HepG2 (cell line): ENCODE results near the gene AKR1A1. TPM values are rescaled to one million over a fixed set of nuclear protein-coding genes. Genes with fewer than 3 reads are reported as not detected.

Experiments
- ATAC-seq: fragments of 200-7000 bp; cut with Tn5 transposase; 3 replicates; pipeline ENCODE4 v1.9.1; 2020; ENCODE audit warnings: mild to moderate bottlenecking, moderate library complexity
- BruUV-seq: library from RNA; stranded (reverse); fragments of 400-500 nt; replicated peaks from 2 replicates; lab custom pipeline; 2021; lab: Mats Ljungman, UMichigan
- CTCF ChIA-PET: fragments of 300-600 bp; formaldehyde crosslinking; extraction: SDS; loops from one replicate; lab custom pipeline; 2021; ENCODE audit warnings: low total read pairs, inconsistent platforms, low intra/inter-chr PET ratio; lab: Yijun Ruan, JAX
- POLR2A ChIA-PET: fragments of 350-600 bp; sonication (Branson Sonifier 250); formaldehyde crosslinking; loops from one replicate; lab custom pipeline; 2020; ENCODE audit warnings: antibody characterized with exemption, inconsistent platforms; lab: Yijun Ruan, JAX
- DNase-seq: peaks from one replicate; pipeline ENCODE4 v3.0.0-alpha.2; 2015; ENCODE audit warnings: low spot score
- FAIRE-seq: peaks from 3 replicates; lab custom pipeline; 2011; peaks lifted over from hg19 to GRCh38; lab: Jason Lieb, UNC
- H2AFZ ChIP-seq: one replicate; pipeline ENCODE4 v1.6.1; 2011; ENCODE audit warnings: low read length, inconsistent platforms
- H3K27ac ChIP-seq: fragments of 300-600 bp; 3 replicates; pipeline ENCODE4 v1.8.0; 2011; ENCODE audit warnings: mixed run types, mild to moderate bottlenecking, mixed read lengths, low read length, inconsistent platforms; ENCODE audit not compliant: insufficient read depth; ENCODE audit errors: extremely low read length
- H3K27me3 ChIP-seq, 2 experiments: fragments of 200-600 bp in 1 of 2; 2 replicates in 1 of 2; 3 replicates in 1 of 2; pipeline versions ENCODE4 v1.6.0 to v1.8.0; 2011; ENCODE audit warnings: low read length in 2 of 2, mild to moderate bottlenecking in 2 of 2, moderate library complexity in 2 of 2, inconsistent platforms in 1 of 2; ENCODE audit not compliant: insufficient read depth in 2 of 2, control insufficient read depth in 1 of 2
- H3K36me3 ChIP-seq, 2 experiments: fragments of 200-600 bp in 1 of 2; replicated peaks in 1 of 2; 2 replicates in 1 of 2; 3 replicates in 1 of 2; pipeline versions ENCODE4 v1.5.1 to v1.8.0; 2011; ENCODE audit warnings: low read length in 2 of 2, inconsistent platforms in 1 of 2; ENCODE audit not compliant: insufficient read depth in 2 of 2, control insufficient read depth in 1 of 2
- H3K4me1 ChIP-seq: 2 replicates; pipeline ENCODE4 v1.5.1; 2012; ENCODE audit warnings: low read length, inconsistent platforms; ENCODE audit not compliant: insufficient read depth
- H3K4me2 ChIP-seq: 2 replicates; pipeline ENCODE4 v1.6.0; 2011; ENCODE audit warnings: low read depth, low read length, inconsistent platforms
- H3K4me3 ChIP-seq, 3 experiments: fragments of 200-600 bp in 1 of 3; sonication (generic), shearing (Covaris generic) in 1 of 3; replicated peaks in 1 of 3; 2 replicates each; pipeline ENCODE4 v1.5.1; 2011 to 2016; ENCODE audit warnings: low read length in 3 of 3, inconsistent platforms in 2 of 3, low read depth in 2 of 3, mild to moderate bottlenecking in 2 of 3, control low read depth in 1 of 3, mixed read lengths in 1 of 3; ENCODE audit not compliant: insufficient read depth in 1 of 3
- H3K79me2 ChIP-seq: one replicate; pipeline ENCODE4 v1.6.1; 2011; ENCODE audit warnings: low read length, inconsistent platforms; ENCODE audit not compliant: insufficient read depth
- H3K9ac ChIP-seq: 2 replicates; pipeline ENCODE4 v1.6.0; 2011; ENCODE audit warnings: mild to moderate bottlenecking, low read depth, low read length, inconsistent platforms; ENCODE audit not compliant: insufficient read depth
- H3K9me3 ChIP-seq: 2 replicates; pipeline ENCODE4 v1.5.1; 2012; ENCODE audit warnings: mild to moderate bottlenecking, low read length
- H4K20me1 ChIP-seq: 2 replicates; pipeline ENCODE4 v1.6.0; 2011; ENCODE audit warnings: inconsistent platforms, mild to moderate bottlenecking, low read length, moderate library complexity; ENCODE audit not compliant: insufficient read depth
- AGO2 ChIP-seq: fragments of 200-400 bp; formaldehyde crosslinking; optimal IDR thresholded peaks from 2 replicates; pipeline ENCODE3; 2017; ENCODE audit warnings: mild to moderate bottlenecking, low read depth, low read length, moderate library complexity
- BCL3 ChIP-seq: sonication (generic); formaldehyde crosslinking; IDR thresholded peaks from 2 replicates; pipeline ENCODE4 v1.5.1; 2020; ENCODE audit warnings: mild to moderate bottlenecking, missing genetic modification reagents, moderate library complexity
- CBFB ChIP-seq: sonication (generic); formaldehyde crosslinking; IDR thresholded peaks from 2 replicates; pipeline ENCODE4 v1.4.0; 2020; ENCODE audit warnings: missing genetic modification reagents
- CCDC6 ChIP-seq: sonication (generic); formaldehyde crosslinking; IDR thresholded peaks from 2 replicates; pipeline ENCODE4 v1.8.1; 2022; ENCODE audit warnings: mild to moderate bottlenecking, missing genetic modification reagents, moderate library complexity
- CEBPZ ChIP-seq: IDR thresholded peaks from 2 replicates; pipeline ENCODE4 v1.6.1; 2012; ENCODE audit warnings: low read length, improper control_type of control experiment
- HNRNPLL ChIP-seq: fragments of 200-400 bp; formaldehyde crosslinking; IDR thresholded peaks from 2 replicates; pipeline ENCODE4 v1.6.1; 2017; ENCODE audit warnings: mild to moderate bottlenecking, low read depth, low read length; ENCODE audit not compliant: poor library complexity, severe bottlenecking
- PBX2 ChIP-seq: IDR thresholded peaks from 2 replicates; pipeline ENCODE4 v1.6.1; 2016; ENCODE audit warnings: control low read depth
- PHF21A ChIP-seq: sonication (generic); formaldehyde crosslinking; IDR thresholded peaks from 2 replicates; pipeline ENCODE4 v1.5.0; 2020; ENCODE audit warnings: mild to moderate bottlenecking, missing genetic modification reagents
- RFX3 ChIP-seq: IDR thresholded peaks from 2 replicates; pipeline ENCODE4 v1.6.1; 2016; ENCODE audit warnings: missing biosample characterization, missing genetic modification reagents
- TBP ChIP-seq: sonication (generic); formaldehyde crosslinking; IDR thresholded peaks from 2 replicates; pipeline ENCODE4 v1.5.0; 2020; ENCODE audit warnings: missing genetic modification reagents
- ZFP36L1 ChIP-seq: sonication (generic); formaldehyde crosslinking; IDR thresholded peaks from 2 replicates; pipeline ENCODE4 v1.8.0; 2022; ENCODE audit warnings: mild to moderate bottlenecking, missing genetic modification reagents, moderate library complexity
- ZFP91 ChIP-seq: sonication (generic); formaldehyde crosslinking; IDR thresholded peaks from 2 replicates; pipeline ENCODE4 v1.9.0; 2022; ENCODE audit warnings: missing genetic modification reagents, mild to moderate bottlenecking, borderline replicate concordance
- ZNF274 ChIP-seq: sonication (generic); formaldehyde crosslinking; IDR thresholded peaks from 2 replicates; pipeline ENCODE4 v1.5.1; 2020; ENCODE audit warnings: mild to moderate bottlenecking, missing genetic modification reagents
- ZNF432 ChIP-seq: sonication (generic); formaldehyde crosslinking; IDR thresholded peaks from 2 replicates; pipeline ENCODE4 v1.5.0; 2020; ENCODE audit warnings: missing genetic modification reagents, mild to moderate bottlenecking, borderline replicate concordance
- ZNF441 ChIP-seq: sonication (generic); formaldehyde crosslinking; IDR thresholded peaks from 2 replicates; pipeline ENCODE4 v1.7.0; 2021; ENCODE audit warnings: missing genetic modification reagents, borderline replicate concordance
- WGBS: methylation state at CpG from one replicate; pipeline ENCODE4 v1.1.6; 2017; ENCODE audit warnings: low lambda C conversion rate; 5-methylcytosine and 5-hydroxymethylcytosine counted together
- in situ Hi-C: cut with HindIII; loops from 2 replicates; pipeline ENCODE4 v1.10.0; 2017; ENCODE audit warnings: low pct_unique_long_range_greater_than_20kb; ENCODE audit not compliant: extremely low pct_ligation_motif_present
- intact Hi-C: fragments of 100-400 bp; cut with micrococcal nuclease; formaldehyde crosslinking; loops from one replicate; pipeline ENCODE4 v1.10.0; 2022; ENCODE audit not compliant: unreplicated experiment
- polyA plus RNA-seq, 8 experiments: library from polyadenylated mRNA; depleted of rRNA in 3 of 8; stranded (reverse) in 7 of 8; unstranded in 1 of 8; fragments of >200 nt; fragmentation: Illumina TruSeq in 4 of 8; extraction: Trizol in 4 of 8; gene quantifications; 2 replicates each; pipeline versions ENCODE4 v1.2.1 to v1.2.3, GENCODE V29; 2011 to 2016; ENCODE audit warnings: low read depth in 4 of 8, missing spikeins in 1 of 8, mixed read lengths in 1 of 8; ENCODE audit not compliant: insufficient read depth in 1 of 8
- total RNA-seq, 5 experiments: library from RNA; depleted of rRNA; stranded (reverse); fragments of >200 nt; fragmentation: Illumina TruSeq; extraction: Trizol; gene quantifications; 2 replicates each; pipeline ENCODE4 v1.2.3, GENCODE V29; 2016; ENCODE audit warnings: low read depth in 1 of 5
- TF ChIP-seq, protein P1 (sequence below): sonication (generic); formaldehyde crosslinking; IDR thresholded peaks from 2 replicates; pipeline ENCODE4 v1.5.1; 2020; ENCODE audit warnings: missing genetic modification reagents, mild to moderate bottlenecking, borderline replicate concordance

Gene AKR1A1
- total and polyA plus RNA-seq, 2 of the 13 experiments (the other 11 are each of a cell fraction or from before 2014, with no cell fraction given) = 181 to 217 TPM

GRCh38 chr1:45531873-45532272 is 18.8 kb upstream of the AKR1A1 start:
- ChIA-PET POLR2A (interaction anchor here (6.6 to 29.7 kb wide), 2 partner anchors 11 to 16 kb away, joined by 55 to 690 read pairs; partner anchors contain the start of genes AKR1A1 and PRDX1), CTCF (no interaction called here)
- WGBS = 82% methylated on average over 5 of the region's 5 CpGs
- no peaks in the 10 kb centered on the region for H3K79me2 ChIP-seq
- no peak overlapping the region for H3K4me2 ChIP-seq
- H4K20me1 ChIP-seq = no peaks in the 10 kb centered on the region
- no peaks in the 10 kb centered on the region for H3K9me3 ChIP-seq
- H3K27me3 ChIP-seq = no peaks in the 10 kb centered on the region
- no peaks in the 10 kb centered on the region for H3K36me3 ChIP-seq
- DNase-seq (no peak), ATAC-seq (no peak), FAIRE-seq (no peak)
- H3K9ac ChIP-seq = no peak overlapping the region
- intact Hi-C loops = no loop called here
- H3K4me3 ChIP-seq = no peak overlapping the region
- in situ Hi-C loops = no loop called here
- no peak overlapping the region for H3K27ac ChIP-seq
- no peak for TF ChIP-seq CEBPZ
- no peak for TF ChIP-seq TBP
- TF ChIP-seq AGO2 = no peak
- TF ChIP-seq ZNF441 (CRISPR knock-in tag) = no peak
- TF ChIP-seq CCDC6 = no peak
- no peak for TF ChIP-seq ZFP91 (CRISPR knock-in tag)
- no peak for TF ChIP-seq PBX2 (CRISPR knock-in tag)
- TF ChIP-seq RFX3 (CRISPR knock-in tag) = no peak
- TF ChIP-seq HNRNPLL = no peak
- no peak for TF ChIP-seq PHF21A (CRISPR knock-in tag)
- no peak for TF ChIP-seq ZFP36L1 (CRISPR knock-in tag)
- no peak for TF ChIP-seq ZNF274 (CRISPR knock-in tag)
- no peak for TF ChIP-seq ZNF432 (CRISPR knock-in tag)
- no peak for TF ChIP-seq BCL3 (CRISPR knock-in tag)
- no peak for TF ChIP-seq CBFB (CRISPR knock-in tag)
- TF ChIP-seq, protein P1, sequence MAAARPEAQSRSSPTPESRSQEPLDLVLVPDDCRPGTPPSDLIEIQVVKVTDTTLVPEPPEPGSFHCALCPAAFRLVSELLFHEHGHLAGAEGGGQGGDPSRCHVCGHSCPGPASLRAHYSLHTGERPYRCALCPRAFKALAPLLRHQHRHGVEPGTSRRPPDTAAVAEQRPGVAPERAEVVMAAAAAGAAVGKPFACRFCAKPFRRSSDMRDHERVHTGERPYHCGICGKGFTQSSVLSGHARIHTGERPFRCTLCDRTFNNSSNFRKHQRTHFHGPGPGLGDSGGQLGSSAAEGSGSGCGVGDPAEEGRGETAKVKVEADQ (CRISPR knock-in tag) = no peak
- no peak overlapping the region for H2AFZ ChIP-seq
- no TSS peak for BruUV-seq
- peaks cover 31% of the 10 kb centered on the region for H3K4me1 ChIP-seq
